Activated naive CD8-positive, alpha-beta T cell treated with anti-CD3 and anti-CD28 coated beads, Interleukin-2, amount 50 U/mL, for 24 hours (primary cell): ENCODE results near the gene DNASE2B.
A peak's percentile ranks its signal among the peaks of the same experiment; 100 is the strongest.
"Not testable (repeated sequence)": the region's sequence is repeated elsewhere in the genome, so short reads cannot be mapped to it uniquely, and the experiment has no call there.

Experiments
- ATAC-seq: fragments of 150-1000 bp; cut with Tn5 transposase; one replicate; pipeline ENCODE4 v1.10.0; 2021
- DNase-seq: peaks from one replicate; pipeline ENCODE4 v3.0.0; 2021
- H3K27ac Mint-ChIP-seq: one replicate; pipeline ENCODE4 v1.8.0; 2021; ENCODE audit warnings: mild to moderate bottlenecking, mixed read lengths
- H3K27me3 Mint-ChIP-seq: one replicate; pipeline ENCODE4 v1.8.0; 2021; ENCODE audit warnings: mixed read lengths
- H3K36me3 Mint-ChIP-seq: one replicate; pipeline ENCODE4 v1.8.0; 2021; ENCODE audit warnings: low read depth, mixed read lengths
- H3K4me1 Mint-ChIP-seq: one replicate; pipeline ENCODE4 v1.8.0; 2021; ENCODE audit warnings: mixed read lengths
- H3K4me3 Mint-ChIP-seq: one replicate; pipeline ENCODE4 v1.8.0; 2021; ENCODE audit warnings: mild to moderate bottlenecking, moderate library complexity, mixed read lengths
- H3K9me3 Mint-ChIP-seq: one replicate; pipeline ENCODE4 v1.8.0; 2021; ENCODE audit warnings: mixed read lengths

The DNASE2B gene

GRCh38 chr1:84442256-84442655, 44.0 kb downstream of the DNASE2B start:
- Mint-ChIP-seq H3K27me3 (peaks cover 2% of the 10 kb centered on the region), H3K9me3 (peaks cover 3% of the 10 kb centered on the region), H3K36me3 (peaks cover 1% of the 10 kb centered on the region), H3K27ac (peak overlapping the region; percentile 68), H3K4me3 (no peak overlapping the region), H3K4me1 (peaks cover 14% of the 10 kb centered on the region)
- peak; percentile 97 for ATAC-seq
- no peak for DNase-seq

GRCh38 chr1:84442747-84443646, 44.7 kb downstream of the DNASE2B start:
- DNase-seq (peak; percentile 41), ATAC-seq (peak; percentile 84)
- H3K27me3 Mint-ChIP-seq, H3K9me3 Mint-ChIP-seq, H3K36me3 Mint-ChIP-seq, H3K4me3 Mint-ChIP-seq: not testable (repeated sequence)
- Mint-ChIP-seq H3K4me1 (peaks cover 14% of the 10 kb centered on the region), H3K27ac (peak overlapping the region; percentile 68)

DNA sequence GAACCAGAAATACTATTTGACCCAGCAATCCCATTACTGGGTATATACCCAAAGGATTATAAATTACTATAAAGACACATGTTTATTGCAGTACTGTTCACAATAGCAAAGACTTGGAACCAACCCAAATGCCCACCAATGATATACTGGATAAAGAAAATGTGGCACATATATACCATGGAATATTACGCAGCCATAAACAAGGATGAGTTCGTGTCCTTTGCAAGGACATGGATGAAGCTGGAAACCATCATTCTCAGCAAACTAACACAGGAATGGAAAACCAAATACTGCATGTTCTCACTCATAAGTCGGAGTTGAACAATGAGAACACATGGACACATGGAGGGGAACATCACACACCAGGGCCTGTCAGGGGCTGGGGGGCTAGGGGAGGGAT, 50.4 kb downstream of the DNASE2B start:
- not testable (repeated sequence) for H3K4me1 Mint-ChIP-seq, H3K36me3 Mint-ChIP-seq, H3K4me3 Mint-ChIP-seq, H3K27ac Mint-ChIP-seq, DNase-seq, ATAC-seq, H3K9me3 Mint-ChIP-seq
- peaks cover 11% of the 10 kb centered on the region for H3K27me3 Mint-ChIP-seq

- ATAC-seq = no peak
- H3K27me3 Mint-ChIP-seq = peaks cover 11% of the 10 kb centered on the region
Measured at GRCh38 chr1:84450910-84451309, 52.6 kb downstream of the DNASE2B start.

DNA sequence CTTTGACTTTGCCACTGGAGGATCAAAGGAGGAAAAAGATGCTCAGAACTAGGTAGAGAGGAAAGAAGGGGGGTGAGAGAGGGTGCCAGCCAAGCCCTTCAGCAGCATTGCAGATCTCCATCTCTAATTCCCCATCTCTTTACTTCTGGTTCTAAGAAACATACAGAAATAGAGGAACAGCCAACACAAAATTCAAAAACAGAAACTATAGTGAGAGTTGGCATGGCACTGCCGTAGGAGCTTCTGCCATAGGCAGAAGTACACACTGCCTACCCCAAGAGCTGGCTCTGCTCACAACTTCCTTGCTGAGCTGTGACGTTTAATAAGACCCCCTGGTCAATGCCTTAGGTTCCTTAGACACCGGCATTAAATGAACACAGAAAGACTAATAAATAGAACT, 54.2 kb downstream of the DNASE2B start:
- DNase-seq (no peak), ATAC-seq (no peak)
- Mint-ChIP-seq H3K27ac (no peak overlapping the region), H3K27me3 (peaks cover 11% of the 10 kb centered on the region), H3K4me1 (no peaks in the 10 kb centered on the region), H3K4me3 (no peak overlapping the region), H3K9me3 (no peaks in the 10 kb centered on the region), H3K36me3 (no peaks in the 10 kb centered on the region)

More at GRCh38 chr1:84450910-84451309, 52.6 kb downstream of the DNASE2B start:
- H3K9me3 Mint-ChIP-seq = peaks cover 4% of the 10 kb centered on the region
- DNase-seq = no peak
- no peaks in the 10 kb centered on the region for H3K36me3 Mint-ChIP-seq
- H3K4me1 Mint-ChIP-seq = no peaks in the 10 kb centered on the region
- no peak overlapping the region for H3K4me3 Mint-ChIP-seq
- no peak overlapping the region for H3K27ac Mint-ChIP-seq

DNA sequence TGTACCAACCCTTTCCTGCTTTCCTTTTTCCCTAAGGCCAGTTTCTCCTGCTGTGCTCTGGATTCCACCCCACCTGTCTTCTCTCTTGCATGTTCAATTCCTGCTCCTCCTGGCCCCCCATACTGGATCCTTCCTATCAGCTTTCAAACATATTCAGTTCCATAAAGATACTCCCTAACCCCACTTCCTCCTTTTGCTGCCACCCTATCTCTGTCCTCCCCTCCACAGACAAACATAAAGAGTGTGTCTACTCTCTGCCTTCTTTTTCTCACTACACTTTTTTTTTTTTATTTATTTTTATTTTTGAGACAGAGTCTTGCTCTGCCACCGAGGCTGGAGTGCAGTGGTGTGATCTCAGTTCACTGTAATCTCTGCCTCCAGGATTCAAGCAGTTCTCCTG, 63.8 kb downstream of the DNASE2B start:
- H3K27ac Mint-ChIP-seq = no peak overlapping the region
- no peaks in the 10 kb centered on the region for H3K4me1 Mint-ChIP-seq
- no peak for ATAC-seq
- H3K27me3 Mint-ChIP-seq = peaks cover 27% of the 10 kb centered on the region
- H3K36me3 Mint-ChIP-seq = no peaks in the 10 kb centered on the region
- H3K9me3 Mint-ChIP-seq = no peaks in the 10 kb centered on the region
- H3K4me3 Mint-ChIP-seq = no peak overlapping the region
- no peak for DNase-seq
